GM12878 (cell line): ENCODE measurements around the gene VANGL2. TPM values are rescaled to one million over a fixed set of nuclear protein-coding genes. Genes with fewer than 3 reads are reported as not detected.

Experiments
- ATAC-seq: fragments of 200-7000 bp; cut with Tn5 transposase; 3 replicates; pipeline ENCODE4 v1.9.1; 2020; ENCODE audit warnings: mild to moderate bottlenecking, moderate library complexity
- BruUV-seq: library from RNA; stranded (reverse); fragments of 400-500 nt; replicated peaks from 2 replicates; lab custom pipeline; 2021; lab: Mats Ljungman, UMichigan
- CTCF ChIA-PET: fragments of 300-600 bp; sonication (Branson Sonifier 250); formaldehyde crosslinking; extraction: SDS; loops from one replicate; lab custom pipeline; 2021; ENCODE audit warnings: inconsistent platforms; lab: Yijun Ruan, JAX
- POLR2A ChIA-PET: fragments of 350-600 bp; formaldehyde crosslinking; extraction: SDS; loops from one replicate; lab custom pipeline; 2021; ENCODE audit warnings: inconsistent platforms; lab: Charles Lee
- RAD21 ChIA-PET: fragments of 300-600 bp; sonication (Branson Sonifier 250); formaldehyde crosslinking; loops from one replicate; lab custom pipeline; 2023; ENCODE audit warnings: antibody characterized with exemption; ENCODE audit not compliant: unreplicated experiment; lab: Charles Lee
- SMC1A ChIA-PET: fragments of 300-600 bp; sonication (Branson Sonifier 250); formaldehyde crosslinking; loops from one replicate; lab custom pipeline; 2023; ENCODE audit not compliant: unreplicated experiment, uncharacterized antibody; lab: Charles Lee
- DNase-seq: peaks from one replicate; pipeline ENCODE4 v3.0.0-alpha.2; 2011; ENCODE audit warnings: low read depth, low spot score
- FAIRE-seq: peaks from 3 replicates; lab custom pipeline; 2011; peaks lifted over from hg19 to GRCh38; lab: Jason Lieb, UNC
- H2AFZ ChIP-seq: 2 replicates; pipeline ENCODE4 v1.6.0; 2011; ENCODE audit warnings: low read depth, low read length, control low read depth; ENCODE audit not compliant: control insufficient read depth
- H3K27ac ChIP-seq: 2 replicates; pipeline ENCODE4 v1.5.1; 2011; ENCODE audit warnings: control low read depth; ENCODE audit not compliant: control insufficient read depth, insufficient read depth
- H3K27me3 ChIP-seq, 2 experiments: replicated peaks in 1 of 2; 2 replicates each; pipeline versions ENCODE4 v1.6.0 to v1.6.1; 2011; ENCODE audit warnings: low read length in 1 of 2; ENCODE audit not compliant: control insufficient read depth in 2 of 2, insufficient read depth in 2 of 2
- H3K36me3 ChIP-seq, 2 experiments: 2 replicates each; pipeline ENCODE4 v1.5.1; 2011; ENCODE audit warnings: low read length in 1 of 2; ENCODE audit not compliant: control insufficient read depth in 2 of 2, insufficient read depth in 2 of 2
- H3K4me1 ChIP-seq: 2 replicates; pipeline ENCODE4 v1.6.1; 2011; ENCODE audit warnings: mild to moderate bottlenecking, low read length, moderate library complexity, mixed read lengths; ENCODE audit not compliant: control insufficient read depth, insufficient read depth
- H3K4me2 ChIP-seq: 2 replicates; pipeline ENCODE4 v1.6.0; 2011; ENCODE audit warnings: control low read depth; ENCODE audit not compliant: control insufficient read depth, insufficient read depth
- H3K4me3 ChIP-seq: fragments of 200-600 bp; sonication (generic); 2 replicates; pipeline ENCODE4 v1.5.1; 2016
- H3K79me2 ChIP-seq: 2 replicates; pipeline ENCODE4 v1.6.0; 2011; ENCODE audit warnings: low read length; ENCODE audit not compliant: control insufficient read depth, insufficient read depth
- H3K9ac ChIP-seq: 2 replicates; pipeline ENCODE4 v1.8.0; 2011; ENCODE audit warnings: low read length, control low read depth, mixed read lengths; ENCODE audit not compliant: control insufficient read depth, insufficient read depth
- H3K9me3 ChIP-seq: replicated peaks from 3 replicates; pipeline ENCODE4 v1.5.1; 2011; ENCODE audit warnings: mild to moderate bottlenecking, low read length; ENCODE audit not compliant: control insufficient read depth, insufficient read depth
- H4K20me1 ChIP-seq: 2 replicates; pipeline ENCODE4 v1.6.0; 2011; ENCODE audit not compliant: control insufficient read depth, insufficient read depth
- DPF2 ChIP-seq: fragments of 450-650 bp; IDR thresholded peaks from 2 replicates; pipeline ENCODE4 v1.6.1; 2017; ENCODE audit warnings: mild to moderate bottlenecking
- MEF2B ChIP-seq: fragments of 450-650 bp; IDR thresholded peaks from 2 replicates; pipeline ENCODE4 v1.6.1; 2018; ENCODE audit warnings: mild to moderate bottlenecking, moderate library complexity; ENCODE audit not compliant: partially characterized antibody, poor library complexity, severe bottlenecking
- MLLT1 ChIP-seq: fragments of 450-650 bp; IDR thresholded peaks from 2 replicates; pipeline ENCODE4 v1.6.1; 2016; ENCODE audit warnings: mild to moderate bottlenecking
- MYC ChIP-seq: IDR thresholded peaks from 2 replicates; pipeline ENCODE4 v1.6.1; 2011; ENCODE audit warnings: mild to moderate bottlenecking, low read length, moderate library complexity, inconsistent platforms; ENCODE audit not compliant: insufficient read depth, insufficient replicate concordance, insufficient read length, severe bottlenecking
- NFYA ChIP-seq: IDR thresholded peaks from 2 replicates; pipeline ENCODE4 v1.6.1; 2011; ENCODE audit warnings: low read depth, mild to moderate bottlenecking, low read length, improper control_type of control experiment, borderline replicate concordance
- RELB ChIP-seq: fragments of 450-650 bp; IDR thresholded peaks from 2 replicates; pipeline ENCODE4 v1.6.1; 2017; ENCODE audit warnings: low read depth, mild to moderate bottlenecking, moderate library complexity
- SMAD1 ChIP-seq: fragments of 450-650 bp; IDR thresholded peaks from 2 replicates; pipeline ENCODE4 v1.6.1; 2018; ENCODE audit warnings: mild to moderate bottlenecking, low read depth; ENCODE audit not compliant: partially characterized antibody
- SUPT20H ChIP-seq: IDR thresholded peaks from 2 replicates; pipeline ENCODE4 v1.6.1; 2011; ENCODE audit warnings: low read depth, mild to moderate bottlenecking, low read length, moderate library complexity, borderline replicate concordance; ENCODE audit not compliant: control insufficient read depth
- SUZ12 ChIP-seq: fragments of 200-600 bp; sonication (generic); IDR thresholded peaks from one replicate; pipeline ENCODE4 v1.6.1; 2018; ENCODE audit warnings: antibody characterized with exemption, mild to moderate bottlenecking; ENCODE audit not compliant: unreplicated experiment
- YY1 ChIP-seq: IDR thresholded peaks from 2 replicates; pipeline ENCODE4 v1.6.1; 2011; ENCODE audit warnings: low read depth, mild to moderate bottlenecking, low read length
- WGBS: methylation state at CpG from one replicate; pipeline ENCODE4 v1.1.6; 2016; ENCODE audit warnings: low lambda C conversion rate; ENCODE audit not compliant: insufficient replicate concordance, insufficient coverage; ENCODE audit errors: missing lambda C conversion rate; 5-methylcytosine and 5-hydroxymethylcytosine counted together
- in situ Hi-C: fragments of 300-500 bp; cut with MboI; formaldehyde crosslinking; loops from 9 replicates; pipeline ENCODE4 v1.14.3; 2018; ENCODE audit warnings: mixed read lengths
- intact Hi-C: fragments of 100-400 bp; cut with micrococcal nuclease; formaldehyde crosslinking; loops from one replicate; pipeline ENCODE4 v1.14.2; 2022; ENCODE audit not compliant: unreplicated experiment
- polyA plus RNA-seq, 11 experiments: library from polyadenylated mRNA; depleted of rRNA in 4 of 11; unstranded in 6 of 11; stranded (reverse) in 5 of 11; fragments of >200 nt; fragmentation: Nextera tagmentation in 4 of 11; fragmentation: Illumina TruSeq in 1 of 11; extraction: Ambion mirVana in 4 of 11; extraction: Trizol in 1 of 11; gene quantifications; 1 replicate in 1 of 11; 2 replicates in 10 of 11; pipeline versions ENCODE4 v1.2.1 to v1.2.3, GENCODE V29; 2011 to 2016; ENCODE audit warnings: inconsistent platforms in 2 of 11, missing spikeins in 2 of 11, low read depth in 1 of 11
- total RNA-seq, 4 experiments: library from RNA; depleted of rRNA in 3 of 4; stranded (reverse); fragments of >200 nt in 3 of 4; fragmentation: Illumina TruSeq in 1 of 4; extraction: Trizol in 1 of 4; gene quantifications; 2 replicates each; pipeline versions ENCODE4 v1.2.1 to v1.2.3, GENCODE V29; 2013 to 2021
- TF ChIP-seq, protein P1 (sequence below): fragments of 450-650 bp; IDR thresholded peaks from 2 replicates; pipeline ENCODE4 v1.6.1; 2018; ENCODE audit warnings: borderline replicate concordance, mild to moderate bottlenecking; ENCODE audit not compliant: partially characterized antibody

VANGL2 gene
- total and polyA plus RNA-seq, 10 of the 15 experiments (the other 5 are each of a cell fraction or from before 2014, with no cell fraction given), result 0.10 to 5.0 (median 0.27) TPM

- no peak for TF ChIP-seq SUPT20H
- TF ChIP-seq, protein P1, sequence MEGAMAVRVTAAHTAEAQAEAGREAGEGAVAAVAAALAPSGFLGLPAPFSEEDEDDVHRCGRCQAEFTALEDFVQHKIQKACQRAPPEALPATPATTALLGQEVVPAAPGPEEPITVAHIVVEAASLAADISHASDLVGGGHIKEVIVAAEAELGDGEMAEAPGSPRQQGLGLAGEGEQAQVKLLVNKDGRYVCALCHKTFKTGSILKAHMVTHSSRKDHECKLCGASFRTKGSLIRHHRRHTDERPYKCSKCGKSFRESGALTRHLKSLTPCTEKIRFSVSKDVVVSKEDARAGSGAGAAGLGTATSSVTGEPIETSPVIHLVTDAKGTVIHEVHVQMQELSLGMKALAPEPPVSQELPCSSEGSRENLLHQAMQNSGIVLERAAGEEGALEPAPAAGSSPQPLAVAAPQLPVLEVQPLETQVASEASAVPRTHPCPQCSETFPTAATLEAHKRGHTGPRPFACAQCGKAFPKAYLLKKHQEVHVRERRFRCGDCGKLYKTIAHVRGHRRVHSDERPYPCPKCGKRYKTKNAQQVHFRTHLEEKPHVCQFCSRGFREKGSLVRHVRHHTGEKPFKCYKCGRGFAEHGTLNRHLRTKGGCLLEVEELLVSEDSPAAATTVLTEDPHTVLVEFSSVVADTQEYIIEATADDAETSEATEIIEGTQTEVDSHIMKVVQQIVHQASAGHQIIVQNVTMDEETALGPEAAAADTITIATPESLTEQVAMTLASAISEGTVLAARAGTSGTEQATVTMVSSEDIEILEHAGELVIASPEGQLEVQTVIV, result no peak
- TF ChIP-seq DPF2, result no peak
- TF ChIP-seq YY1, result no peak
- no peak for TF ChIP-seq NFYA
- TF ChIP-seq SMAD1, result no peak
These were observed 681 bp upstream of the VANGL2 start (continued) for GRCh38 chr1:160399544-160400222.

GRCh38 chr1:160400646-160401486 lies 502 bp downstream of the VANGL2 start:
- BruUV-seq, result no TSS peak
- no peaks in the 10 kb centered on the region; a peak in 1 of 4 replicates for H3K27me3 ChIP-seq
- ChIA-PET CTCF (interaction anchor here (1.3 kb wide), 1 partner anchor 25 kb away, joined by 3 read pairs; no protein-coding TSS in a partner anchor), RAD21 (interaction anchor here (0.6 kb wide), 1 partner anchor 299 kb away, joined by 3 read pairs; no protein-coding TSS in a partner anchor), POLR2A (interaction anchor here (0.6 kb wide), 1 partner anchor 31 kb away, joined by 3 read pairs; no protein-coding TSS in a partner anchor), SMC1A (no interaction called here)
- H3K4me3 ChIP-seq, result peak overlapping the region; percentile 63
- no peaks in the 10 kb centered on the region for H4K20me1 ChIP-seq
- H3K27ac ChIP-seq, result no peak overlapping the region
- TF ChIP-seq SUZ12 (peak; percentile 73), MLLT1 (0 out of 2 replicates have a peak, but pooled peaks have one; percentile 37), MEF2B (peak; percentile 75), MYC (no peak), RELB (peak; percentile 55; the same call in 1 of the 2 replicates)
- intact Hi-C loops, result no loop called here
- H3K4me1 ChIP-seq, result no peaks in the 10 kb centered on the region
- H2AFZ ChIP-seq, result peak overlapping the region; percentile 45
- no peak for FAIRE-seq
- DNase-seq, result no peak
- peak; percentile 58 for ATAC-seq
- no peaks in the 10 kb centered on the region for H3K36me3 ChIP-seq
- H3K9ac ChIP-seq, result no peak overlapping the region
- no peaks in the 10 kb centered on the region for H3K9me3 ChIP-seq
- H3K79me2 ChIP-seq, result no peaks in the 10 kb centered on the region
- in situ Hi-C loops, result loop anchor here (25.0 kb wide), 1 partner anchor 561 kb away; the partner anchor contains the start of gene ITLN2
- 10% methylated on average over 27 of the region's 55 CpGs for WGBS
- H3K4me2 ChIP-seq, result peak overlapping the region; percentile 60
